Mucosa of rectum (tissue), 2 donors: Measurements from ENCODE around the gene NEMF.
A peak's percentile ranks its signal among the peaks of the same experiment; 100 is the strongest.
"Not testable (repeated sequence)": the region's sequence is repeated elsewhere in the genome, so short reads cannot be mapped to it uniquely, and the experiment has no call there.

ENCODE experiments used
- H3K27ac ChIP-seq, 2 donors: one replicate each; pipeline ENCODE4 v1.7.0; 2013; ENCODE audit warnings: inconsistent platforms in 2 of 2, low read depth in 2 of 2, low read length in 2 of 2
- H3K27me3 ChIP-seq, 2 donors: one replicate each; pipeline ENCODE4 v1.7.0; 2013; ENCODE audit warnings: low read length in 2 of 2; ENCODE audit not compliant: control insufficient read depth in 2 of 2, insufficient read depth in 2 of 2
- H3K36me3 ChIP-seq, 2 donors: one replicate each; pipeline ENCODE4 v1.7.0; 2013; ENCODE audit warnings: low read length in 2 of 2; ENCODE audit not compliant: control insufficient read depth in 2 of 2, insufficient read depth in 2 of 2
- H3K4me1 ChIP-seq, 2 donors: one replicate each; pipeline ENCODE4 v1.7.0; 2013; ENCODE audit warnings: low read length in 2 of 2, mild to moderate bottlenecking in 1 of 2; ENCODE audit not compliant: control insufficient read depth in 2 of 2, insufficient read depth in 2 of 2
- H3K4me3 ChIP-seq, 2 donors: one replicate each; pipeline ENCODE4 v1.7.0; 2013; ENCODE audit warnings: low read length in 2 of 2
- H3K9ac ChIP-seq, 2 donors: one replicate each; pipeline ENCODE4 v1.7.0; 2013; ENCODE audit warnings: low read length in 2 of 2, low read depth in 1 of 2, mild to moderate bottlenecking in 1 of 2
- H3K9me3 ChIP-seq, 2 donors: one replicate each; pipeline ENCODE4 v1.7.0; 2013; ENCODE audit warnings: low read length in 2 of 2; ENCODE audit not compliant: control insufficient read depth in 2 of 2
- donor health status: healthy.
- donor health status: Normal muscosa, but diverticular disease.

NEMF gene

DNA sequence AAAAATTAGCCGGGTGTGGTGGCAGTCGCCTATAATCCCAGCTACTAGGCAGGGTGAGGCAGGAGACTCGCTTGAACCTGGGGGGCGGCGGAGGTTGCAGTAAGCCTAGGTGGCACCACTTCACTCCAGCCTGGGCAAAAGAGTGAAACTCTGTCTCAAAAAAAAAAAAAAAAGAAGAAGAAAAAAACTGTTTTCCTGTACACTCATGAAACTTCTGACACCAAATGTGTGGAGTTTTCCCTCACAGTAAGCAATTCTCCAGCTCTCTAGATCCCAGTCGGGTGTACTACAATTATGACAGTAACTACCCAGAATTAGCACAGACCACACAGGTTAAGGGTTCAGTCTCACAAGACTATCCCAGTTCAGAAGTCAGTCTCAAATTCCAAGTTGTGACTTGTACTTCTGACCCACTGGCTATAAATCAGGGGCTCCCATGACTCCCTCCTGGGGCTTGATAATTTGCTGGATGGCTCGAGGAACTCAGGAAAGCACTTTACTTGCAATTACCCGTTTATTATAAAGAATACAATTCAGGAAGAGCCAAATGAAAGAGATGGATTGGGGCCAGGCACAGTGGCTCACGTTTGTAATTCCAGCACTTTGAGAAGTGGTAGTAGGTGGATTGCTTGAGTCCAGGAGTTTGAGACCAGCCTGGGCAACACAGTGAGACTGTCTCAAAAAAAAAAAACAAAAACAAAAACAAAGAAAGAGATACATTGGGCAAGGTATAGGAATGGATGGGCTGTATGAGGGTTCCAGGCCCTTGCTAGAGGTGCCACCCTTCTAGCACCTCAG, 27.9 kb upstream of the NEMF start:
- H3K9ac ChIP-seq: peak overlapping the region; percentile 12 to 41
- no peaks in the 10 kb centered on the region for H3K27me3 ChIP-seq
- no peaks in the 10 kb centered on the region for H3K9me3 ChIP-seq
- H3K36me3 ChIP-seq: no peaks in the 10 kb centered on the region
- H3K27ac ChIP-seq: peak overlapping the region; percentile 80 to 87
- peaks cover 4 to 13% of the 10 kb centered on the region in 2 donors for H3K4me1 ChIP-seq
- peak overlapping the region in 1 of 2 donors; percentile 13 for H3K4me3 ChIP-seq

DNA sequence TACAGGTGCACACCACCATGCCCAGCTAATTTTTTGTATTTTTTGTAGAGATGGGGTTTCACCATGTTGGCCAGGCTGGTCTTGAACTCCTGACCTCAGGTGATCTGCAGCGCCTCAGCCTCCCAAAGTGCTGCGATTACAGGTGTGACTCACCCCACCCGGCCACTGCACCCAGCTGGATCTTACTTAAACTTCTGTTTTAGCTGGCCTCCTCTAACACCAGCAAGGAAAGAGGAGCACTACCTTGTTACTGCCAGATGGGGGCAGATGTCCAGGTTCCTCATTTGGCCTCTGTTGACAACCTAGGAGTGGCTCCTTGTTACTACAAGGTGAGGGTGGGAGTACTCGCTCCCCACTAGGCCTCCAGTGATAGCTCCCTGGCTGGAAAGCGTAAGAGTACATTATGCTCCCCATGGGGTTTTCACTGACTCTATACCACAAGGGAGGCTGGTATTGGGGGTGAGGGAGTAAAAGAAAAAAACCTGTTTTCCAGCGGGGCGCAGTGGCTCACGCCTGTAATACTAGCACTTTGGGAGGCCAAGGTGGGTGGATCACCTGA, 27.1 kb upstream of the NEMF start:
- Histone ChIP-seq H3K4me1 (peaks cover 4 to 10% of the 10 kb centered on the region in 2 donors), H3K9me3 (no peaks in the 10 kb centered on the region), H3K9ac (peak overlapping the region; percentile 11 to 41), H3K4me3 (peak overlapping the region in 1 of 2 donors; percentile 13), H3K27ac (peak overlapping the region; percentile 80 to 87), H3K36me3 (no peaks in the 10 kb centered on the region), H3K27me3 (no peaks in the 10 kb centered on the region)

DNA sequence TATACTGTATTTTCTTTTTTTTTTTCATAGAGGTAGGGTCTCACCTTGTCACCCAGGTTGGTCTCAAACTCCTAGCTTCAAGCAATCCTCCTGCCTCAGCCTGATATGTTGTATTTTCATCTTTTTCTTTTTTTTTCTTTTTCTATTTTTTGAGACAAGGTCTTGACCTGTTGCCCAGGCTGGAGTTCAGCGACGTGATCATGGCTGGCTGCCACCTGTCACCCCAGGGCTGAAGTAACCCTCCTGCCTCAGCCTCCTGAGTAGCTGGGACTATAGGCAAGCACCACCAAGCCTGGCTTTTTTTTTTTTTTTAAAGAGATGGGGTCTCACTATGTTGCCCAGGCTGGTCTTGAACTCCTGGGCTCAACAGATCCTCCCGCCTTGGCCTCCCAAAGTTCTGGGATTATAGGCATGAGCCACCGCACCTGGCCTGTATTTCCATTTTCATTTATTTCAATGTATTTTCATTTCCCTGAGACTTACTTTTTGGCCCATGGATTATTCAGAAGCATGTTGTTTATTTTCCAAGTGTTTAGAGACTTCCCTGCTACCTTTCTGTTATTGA, 24.1 kb upstream of the NEMF start:
- Histone ChIP-seq H3K36me3 (no peaks in the 10 kb centered on the region), H3K4me3 (no peak overlapping the region), H3K27me3 (no peaks in the 10 kb centered on the region), H3K4me1 (peaks cover 4 to 10% of the 10 kb centered on the region in 2 donors), H3K27ac (no peak overlapping the region), H3K9me3 (no peaks in the 10 kb centered on the region), H3K9ac (no peak overlapping the region)

DNA sequence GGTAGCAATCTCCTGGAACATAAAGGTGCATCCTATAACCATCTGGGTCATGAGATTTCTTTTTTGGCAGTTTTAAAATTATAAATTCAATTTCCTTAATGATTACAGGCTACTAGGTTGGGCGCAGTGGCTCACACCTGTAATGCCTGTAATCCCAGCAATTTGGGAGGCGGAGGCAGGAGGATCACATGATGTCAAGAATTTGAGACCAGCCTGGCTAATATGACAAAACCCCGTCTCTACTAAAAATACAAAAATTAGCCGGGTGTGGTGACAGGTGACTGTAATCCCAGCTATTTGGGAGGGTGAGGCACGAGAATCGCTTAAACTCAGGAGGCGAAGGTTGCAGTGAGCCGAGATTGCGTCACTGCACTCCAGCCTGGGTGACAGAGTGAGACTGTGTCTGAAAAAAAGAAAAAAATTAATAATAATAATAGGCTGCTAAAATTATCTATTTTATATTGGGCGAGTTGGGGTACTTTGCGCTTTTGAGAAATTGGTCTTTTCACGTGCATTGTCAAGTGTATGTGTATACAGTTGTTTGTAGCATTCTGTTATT, 23.1 kb upstream of the NEMF start:
- no peaks in the 10 kb centered on the region for H3K27me3 ChIP-seq
- peaks cover 4 to 8% of the 10 kb centered on the region in 2 donors for H3K4me1 ChIP-seq
- H3K27ac ChIP-seq: no peak overlapping the region
- H3K9ac ChIP-seq: no peak overlapping the region
- H3K9me3 ChIP-seq: no peaks in the 10 kb centered on the region
- no peak overlapping the region for H3K4me3 ChIP-seq
- no peaks in the 10 kb centered on the region for H3K36me3 ChIP-seq

DNA sequence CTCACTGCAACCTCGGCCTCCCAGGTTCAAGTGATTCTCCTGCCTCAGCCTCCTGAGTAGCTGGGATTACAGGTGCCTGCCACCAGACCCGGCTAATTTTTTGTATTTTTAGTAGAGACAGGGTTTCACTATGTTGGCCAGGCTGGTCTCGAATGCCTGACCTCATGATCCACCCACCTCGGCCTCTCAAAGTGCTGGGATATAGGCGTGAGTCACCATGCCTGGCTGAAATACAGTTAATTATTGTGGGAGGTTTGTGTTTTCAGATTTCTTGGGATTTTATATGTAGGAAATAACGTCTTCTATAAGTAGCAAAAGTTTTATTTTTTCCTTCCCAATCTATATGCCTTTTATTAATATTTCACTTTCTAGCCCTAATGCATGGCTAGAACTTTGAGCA, 21.0 kb upstream of the NEMF start:
- H3K9me3 ChIP-seq, H3K4me3 ChIP-seq, H3K27ac ChIP-seq, H3K27me3 ChIP-seq, H3K4me1 ChIP-seq, H3K36me3 ChIP-seq, H3K9ac ChIP-seq: not testable (repeated sequence)

- Histone ChIP-seq H3K27ac (no peak overlapping the region), H3K9ac (no peak overlapping the region), H3K4me3 (no peak overlapping the region), H3K4me1 (peaks cover 10 to 11% of the 10 kb centered on the region in 2 donors), H3K9me3 (no peaks in the 10 kb centered on the region), H3K36me3 (no peaks in the 10 kb centered on the region), H3K27me3 (no peaks in the 10 kb centered on the region)
Observed at GRCh38 chr14:49870908-49871307, 18.3 kb upstream of the NEMF start.

- Histone ChIP-seq H3K36me3 (no peaks in the 10 kb centered on the region), H3K27ac (peak overlapping the region; percentile 93 to 95), H3K9ac (peak overlapping the region; percentile 55 to 89), H3K4me1 (peaks cover 15 to 18% of the 10 kb centered on the region in 2 donors), H3K27me3 (no peaks in the 10 kb centered on the region), H3K4me3 (peak overlapping the region; percentile 45 to 85), H3K9me3 (no peaks in the 10 kb centered on the region)
Observed at GRCh38 chr14:49868720-49869114, 16.1 kb upstream of the NEMF start.

DNA sequence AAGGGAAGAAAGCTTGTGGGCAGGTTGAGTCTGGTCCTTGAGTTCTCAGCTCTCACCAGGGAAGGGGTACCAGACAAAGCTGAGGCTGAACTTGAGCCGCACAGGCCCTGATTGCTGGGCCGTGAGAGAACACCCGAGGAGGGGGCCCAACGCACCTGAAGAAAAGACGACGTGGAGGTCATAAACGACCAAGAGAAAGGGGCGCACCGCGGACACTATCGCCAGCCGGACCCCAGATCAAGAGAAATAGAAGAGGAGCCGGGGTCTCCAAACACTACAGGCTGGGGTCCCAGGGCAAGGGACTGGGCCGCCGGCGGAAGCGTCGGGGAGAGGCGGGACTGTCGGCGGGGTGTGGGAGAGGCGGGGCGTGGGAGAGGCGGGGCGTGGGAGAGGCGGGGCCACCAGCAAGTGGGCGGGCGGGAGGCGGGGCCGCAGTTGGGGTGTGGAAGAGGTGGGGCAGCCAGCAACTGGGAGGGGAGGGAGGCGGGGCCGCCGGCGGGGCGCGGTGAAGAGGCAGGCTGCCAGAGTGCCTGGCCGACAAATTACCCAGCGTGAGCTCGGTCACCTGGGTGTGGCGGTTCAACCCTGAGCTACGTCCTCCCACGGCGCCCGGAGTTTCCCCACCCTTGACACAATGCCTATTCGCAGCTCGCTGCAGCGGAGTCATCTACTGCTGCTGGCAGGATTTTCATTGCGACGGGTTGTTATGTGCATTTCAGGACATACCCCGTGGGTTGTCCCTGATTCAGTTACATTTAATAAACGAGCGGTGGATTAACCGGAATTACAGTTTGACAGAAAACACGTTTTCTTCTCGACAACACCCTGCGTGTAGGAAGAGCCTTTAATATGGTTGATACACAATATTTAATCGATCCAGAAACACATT, 15.5 kb upstream of the NEMF start:
- H3K4me3 ChIP-seq: peak overlapping the region; percentile 77 to 85
- no peaks in the 10 kb centered on the region for H3K36me3 ChIP-seq
- H3K4me1 ChIP-seq: peaks cover 18 to 23% of the 10 kb centered on the region in 2 donors
- H3K27me3 ChIP-seq: no peaks in the 10 kb centered on the region
- H3K9me3 ChIP-seq: no peaks in the 10 kb centered on the region
- peak overlapping the region; percentile 82 to 90 for H3K9ac ChIP-seq
- H3K27ac ChIP-seq: peak overlapping the region; percentile 93 to 95

GRCh38 chr14:49865431-49865859, 12.9 kb upstream of the NEMF start:
- no peaks in the 10 kb centered on the region for H3K9me3 ChIP-seq
- peak overlapping the region in 1 of 2 donors; percentile 33 for H3K27ac ChIP-seq
- H3K27me3 ChIP-seq: no peaks in the 10 kb centered on the region
- H3K4me3 ChIP-seq: no peak overlapping the region
- H3K4me1 ChIP-seq: peaks cover 19 to 23% of the 10 kb centered on the region in 2 donors
- no peaks in the 10 kb centered on the region for H3K36me3 ChIP-seq
- H3K9ac ChIP-seq: peak overlapping the region in 1 of 2 donors; percentile 4
